GM21367 (cell line): Measurements from ENCODE around the gene C19orf81.
"Not testable (repeated sequence)": the region's sequence is repeated elsewhere in the genome, so short reads cannot be mapped to it uniquely, and the experiment has no call there.

ENCODE experiments used
- ATAC-seq: cut with Tn5 transposase; IDR thresholded peaks from one replicate; pipeline ENCODE4 v1.9.1; 2021; ENCODE audit not compliant: unreplicated experiment

Gene C19orf81

DNA sequence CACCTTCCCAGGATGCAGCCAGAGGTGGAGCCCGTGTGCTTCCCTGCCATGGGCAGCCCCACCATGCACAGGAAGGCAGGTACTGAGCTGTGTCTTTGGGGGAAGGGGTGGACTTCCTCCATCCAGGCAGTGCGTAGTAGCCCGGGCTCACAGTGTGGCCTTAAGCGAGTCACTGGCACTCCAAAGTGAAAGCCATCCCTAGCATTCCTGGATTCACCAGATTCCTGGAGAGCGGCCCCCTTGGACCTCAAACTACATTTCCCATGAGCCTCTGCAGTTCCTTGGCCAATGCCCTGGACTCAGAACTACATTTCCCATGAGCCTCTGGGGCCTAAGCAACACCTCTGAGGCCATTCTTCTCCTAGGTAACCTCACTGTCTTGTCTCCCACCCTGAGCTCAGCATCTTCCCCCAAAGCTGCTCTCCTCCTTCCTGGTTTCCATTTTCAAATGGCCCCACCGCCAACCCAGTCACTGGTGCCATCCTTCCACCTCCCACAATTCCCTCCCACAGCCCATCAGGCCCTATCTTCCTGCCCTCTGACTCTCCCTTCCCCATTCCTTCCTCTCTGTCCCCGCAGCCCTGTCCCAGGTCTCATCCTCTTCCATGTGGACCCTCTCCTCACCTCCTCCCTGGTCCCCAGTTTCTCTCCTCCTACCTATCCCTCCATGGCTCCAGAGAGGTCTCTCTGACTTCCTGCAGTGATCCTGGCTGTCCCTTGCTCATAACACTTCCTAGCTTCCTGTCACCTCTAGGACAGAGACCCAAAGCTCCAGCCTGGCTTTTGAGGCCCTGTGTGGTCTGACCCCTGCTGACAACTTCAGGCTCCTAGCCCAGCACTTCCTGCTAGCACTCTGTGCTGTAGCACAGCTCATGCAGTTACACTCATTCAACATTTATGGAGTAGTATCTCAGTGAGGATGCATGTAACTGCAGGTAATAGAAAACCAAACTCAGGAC, at the start of gene C19orf81:
Gene C19orf81, plus strand, starts transcription at position 13 of the 959 bp plus-strand sequence. Its CDS starts 0 bp downstream, at position 13.
- ATAC-seq, result no peak

GRCh38 chr19:50601407-50602088, 47.7 kb upstream of the C19orf81 start:
- ATAC-seq, result no peak

DNA sequence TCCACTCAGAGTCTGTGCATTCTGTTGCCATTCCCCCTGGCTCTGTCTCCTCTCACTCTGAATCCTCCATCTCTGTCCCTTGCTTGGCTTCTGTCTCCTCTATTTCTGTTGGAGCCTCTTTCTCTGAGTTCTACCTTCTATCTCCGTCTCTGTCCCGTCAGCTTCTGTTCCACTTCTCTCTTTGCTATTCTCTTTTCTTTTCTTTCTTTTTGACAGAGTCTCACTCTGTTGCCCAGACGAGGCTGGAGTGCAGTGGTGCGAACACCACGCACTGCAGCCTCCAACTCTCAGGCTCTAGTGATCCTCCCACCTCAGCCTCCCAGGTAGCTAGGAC, 47.2 kb upstream of the C19orf81 start:
- no peak for ATAC-seq

- no peak for ATAC-seq
Measured at GRCh38 chr19:50602496-50602895, 46.7 kb upstream of the C19orf81 start.

DNA sequence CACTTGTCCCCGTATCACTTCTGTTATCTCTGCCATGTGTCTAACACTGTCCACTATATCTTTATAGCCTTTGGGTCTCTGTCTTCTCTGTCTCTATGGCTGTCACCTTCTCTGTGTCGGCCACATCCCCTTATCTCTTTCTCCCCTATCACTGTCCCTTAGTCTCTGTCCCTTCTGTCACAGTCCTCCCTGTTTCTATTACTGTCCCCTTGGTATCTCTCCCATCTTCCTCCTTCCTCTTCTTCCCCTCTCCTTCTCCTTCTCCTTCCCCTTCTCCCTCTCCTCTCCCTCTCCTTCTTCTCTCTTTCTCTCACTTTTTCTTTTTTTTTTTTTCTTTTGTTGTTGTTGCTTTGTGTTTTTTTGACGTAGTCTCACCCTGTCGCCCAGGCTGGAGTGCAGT, 46.3 kb upstream of the C19orf81 start:
- ATAC-seq, result no peak

DNA sequence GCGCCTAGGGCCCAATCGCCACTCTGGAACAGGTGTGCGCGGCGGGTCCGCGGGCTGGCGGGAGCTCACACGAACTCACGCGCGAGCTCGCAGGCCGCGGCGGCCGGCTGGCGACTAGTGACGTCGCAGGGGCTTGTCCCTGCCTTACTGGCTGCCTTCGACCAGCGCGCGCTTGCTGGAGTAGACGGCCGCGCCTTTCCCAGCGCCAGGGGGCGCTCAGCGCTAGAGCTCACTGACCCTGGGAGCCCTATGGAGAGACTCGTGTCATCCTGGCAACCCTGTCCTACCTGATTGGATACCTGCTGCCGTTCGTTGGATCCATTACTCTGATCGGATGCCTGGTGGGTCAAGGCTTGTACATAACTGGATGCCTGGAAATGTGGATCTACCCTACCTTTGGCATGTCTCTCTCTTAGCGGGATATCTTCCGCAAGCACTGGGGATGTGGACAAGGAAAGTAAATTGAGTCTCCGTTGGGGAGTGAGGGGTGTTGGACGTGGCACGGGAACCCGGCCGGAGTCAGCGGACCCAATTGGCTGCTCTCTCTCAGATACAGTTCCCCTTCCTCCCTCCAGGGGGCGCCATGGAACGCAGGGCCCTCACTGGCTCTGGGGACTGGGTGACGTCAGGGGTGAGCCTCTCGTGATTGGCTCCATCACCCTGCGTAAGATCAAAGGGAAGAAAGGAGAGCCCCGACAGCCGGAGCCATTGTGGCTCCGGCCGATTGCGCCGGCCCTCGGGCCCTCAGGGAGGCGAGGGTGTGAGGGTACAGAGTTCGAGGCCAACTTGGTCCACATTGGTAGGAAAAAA, 44.8 kb upstream of the C19orf81 start:
- not testable (repeated sequence) for ATAC-seq

GRCh38 chr19:50606059-50606836, 43.0 kb upstream of the C19orf81 start:
- ATAC-seq, result not testable (repeated sequence)

DNA sequence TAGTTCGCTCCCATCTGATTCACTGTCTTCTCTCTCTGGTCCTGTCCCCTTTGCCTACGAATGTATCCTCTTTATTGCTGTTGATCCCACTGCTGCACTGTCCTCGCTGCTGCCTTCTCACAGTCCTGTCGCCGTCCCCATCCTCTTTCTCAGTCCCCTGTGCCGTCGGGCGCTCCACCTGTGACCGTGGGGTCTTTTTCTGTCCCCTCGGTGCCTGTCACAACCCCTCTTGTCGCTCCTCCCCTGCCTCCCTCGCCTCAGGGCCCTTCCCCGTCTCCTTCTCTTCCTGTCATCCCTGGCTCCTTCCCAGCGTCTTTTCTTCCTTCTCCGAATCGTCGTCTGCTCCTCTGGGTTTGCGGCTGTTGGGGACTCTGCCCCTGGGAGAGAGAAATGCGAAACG, 41.9 kb upstream of the C19orf81 start:
- ATAC-seq, result no peak

DNA sequence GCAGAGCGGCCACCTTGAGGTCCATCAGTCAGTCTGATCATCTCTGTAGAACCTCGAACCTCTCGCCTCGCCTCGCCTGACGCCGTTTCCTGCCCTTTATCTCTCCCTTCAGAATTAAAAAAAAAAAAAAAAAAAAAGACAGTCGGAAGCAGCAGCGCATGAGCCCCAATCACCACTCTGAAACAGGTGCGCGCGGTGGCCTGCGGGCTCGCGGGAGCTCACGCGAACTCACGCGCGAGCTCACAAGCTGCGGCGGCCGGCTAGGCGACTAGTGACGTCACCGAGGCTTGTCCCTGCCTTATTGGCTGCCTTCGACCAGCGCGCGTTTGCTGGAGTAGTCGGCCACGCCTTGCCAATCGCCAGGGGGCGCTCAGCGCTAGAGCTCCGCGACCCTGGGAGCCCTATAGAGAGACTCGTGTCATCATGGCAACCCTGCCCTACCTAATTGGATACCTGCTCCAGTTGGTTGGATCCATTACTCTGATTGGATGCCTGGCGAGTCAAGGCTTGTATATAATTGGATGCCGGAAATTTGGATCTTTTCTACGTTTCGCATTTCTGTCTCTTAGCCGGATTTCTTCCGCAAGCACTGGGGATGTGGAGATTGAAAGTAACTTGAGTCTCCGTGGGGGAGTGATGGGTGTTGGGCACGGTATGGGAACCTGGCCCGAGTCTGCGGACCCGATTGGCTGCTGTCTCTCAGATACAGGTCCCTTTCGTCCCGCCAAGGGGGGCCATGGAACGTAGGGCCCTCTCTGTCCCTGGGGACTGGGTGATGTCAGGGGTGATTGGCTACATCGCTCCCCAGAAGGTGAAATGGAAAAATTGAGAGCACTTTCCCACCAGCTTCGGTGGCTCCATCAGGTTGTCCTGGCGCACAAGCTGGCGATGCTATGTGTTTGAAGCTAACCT, 41.1 kb upstream of the C19orf81 start:
- ATAC-seq, result no peak

DNA sequence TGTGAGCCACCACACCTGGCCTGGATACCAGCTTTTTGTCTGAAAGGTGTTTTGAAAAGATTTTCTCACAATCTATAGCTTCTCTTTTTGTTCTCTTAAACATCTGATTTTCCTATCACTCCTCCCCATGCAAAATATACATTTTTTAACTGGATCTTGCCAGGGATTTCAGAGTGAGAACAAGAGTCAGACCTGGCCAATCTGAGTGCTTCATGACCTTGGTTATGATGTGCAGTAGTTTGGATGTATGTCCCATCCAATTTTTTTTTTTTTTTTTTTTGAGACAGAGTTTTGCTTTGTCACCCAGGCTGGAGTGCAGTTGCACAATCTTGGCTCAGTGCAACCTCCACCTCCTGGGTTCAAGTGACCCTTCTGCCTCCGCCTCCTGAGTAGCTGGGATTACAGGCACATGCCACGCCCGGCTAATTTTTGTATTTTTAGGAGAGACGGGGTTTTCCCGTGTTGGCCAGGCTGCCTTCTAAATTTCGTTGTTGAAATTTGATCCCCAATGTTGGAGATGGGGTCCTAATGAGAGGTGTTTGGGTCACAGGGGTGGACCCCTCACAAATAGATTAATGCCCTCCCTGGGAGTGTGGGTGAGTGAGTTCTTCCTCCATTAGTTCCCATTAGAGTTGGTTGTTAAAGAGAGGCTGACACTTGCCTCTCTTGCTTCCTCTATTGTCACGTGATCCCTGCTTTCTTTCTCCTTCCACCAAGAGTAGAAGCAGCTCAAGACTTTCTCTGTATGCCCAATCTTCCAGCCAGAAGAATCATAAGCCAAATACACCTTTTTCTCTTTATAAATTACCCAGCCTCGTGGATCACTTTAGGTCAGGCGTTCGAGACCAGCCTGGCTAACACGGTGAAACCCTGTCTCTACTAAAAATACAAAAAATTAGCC, 36.5 kb upstream of the C19orf81 start:
- ATAC-seq, result not testable (repeated sequence)

- not testable (repeated sequence) for ATAC-seq
Measured at GRCh38 chr19:50618379-50618778, 30.9 kb upstream of the C19orf81 start.

- not testable (repeated sequence) for ATAC-seq
Measured at GRCh38 chr19:50619184-50619583, 30.1 kb upstream of the C19orf81 start.

DNA sequence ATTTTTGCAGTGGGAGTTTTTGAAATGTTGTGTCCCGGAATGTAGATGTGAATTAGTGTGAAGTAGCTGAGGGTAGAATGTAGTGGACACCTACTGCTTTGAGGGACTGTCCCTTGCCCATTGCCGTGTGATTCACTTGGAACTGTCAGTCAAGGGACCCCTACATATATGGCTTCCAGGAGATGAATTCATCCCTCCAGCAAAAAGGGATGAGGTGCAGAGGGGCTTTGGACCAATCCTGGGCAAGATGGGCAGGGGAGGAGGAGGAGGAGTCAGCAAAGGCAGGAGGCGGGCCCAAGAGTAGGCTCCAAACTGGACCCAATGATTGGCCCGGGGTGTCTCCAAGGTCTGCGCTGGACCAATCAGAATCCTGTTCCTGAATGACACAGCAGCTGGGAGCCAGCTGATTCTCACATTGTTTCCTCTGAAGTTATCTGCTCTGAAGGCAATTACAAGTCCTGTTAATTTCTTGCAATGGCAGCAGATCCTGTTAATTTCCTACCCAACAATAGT, 28.8 kb upstream of the C19orf81 start:
- ATAC-seq, result not testable (repeated sequence)

- no peak for ATAC-seq
Measured at GRCh38 chr19:50624949-50625600, 24.2 kb upstream of the C19orf81 start.

GRCh38 chr19:50626011-50626410, 23.2 kb upstream of the C19orf81 start:
- ATAC-seq, result no peak

DNA sequence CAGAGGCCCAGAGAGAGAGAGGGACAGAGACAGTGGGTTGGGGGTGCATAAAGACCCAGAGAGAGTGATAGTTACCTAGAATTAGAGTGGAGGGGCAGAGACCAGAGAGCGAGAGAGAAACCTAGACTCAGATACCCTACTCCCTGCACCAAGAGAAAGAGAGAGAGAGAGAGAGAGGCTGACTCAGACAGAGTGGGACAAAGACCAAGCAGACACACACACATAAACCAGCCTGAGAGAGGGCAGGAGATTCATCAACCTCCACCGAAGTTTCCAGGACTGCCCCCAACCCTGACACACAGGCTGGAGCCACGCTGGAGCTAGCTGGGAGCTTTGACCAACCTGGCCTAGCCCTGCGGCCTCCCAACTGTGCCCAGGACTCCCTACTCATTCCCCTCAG, 22.4 kb upstream of the C19orf81 start:
- ATAC-seq, result no peak

GRCh38 chr19:50628146-50628545, 21.1 kb upstream of the C19orf81 start:
- ATAC-seq, result no peak

GRCh38 chr19:50628551-50628950, 20.7 kb upstream of the C19orf81 start:
- no peak for ATAC-seq
